DMS114 treated with DMSO at 0.1 percent for 48 hours (cell line): ENCODE data around the gene NPNT.

Experiments
- DNase-seq: peaks from one replicate; lab custom pipeline; 2025; ENCODE audit not compliant: unreplicated experiment; lab: John Stamatoyannopoulos, UW

The NPNT gene

DNA sequence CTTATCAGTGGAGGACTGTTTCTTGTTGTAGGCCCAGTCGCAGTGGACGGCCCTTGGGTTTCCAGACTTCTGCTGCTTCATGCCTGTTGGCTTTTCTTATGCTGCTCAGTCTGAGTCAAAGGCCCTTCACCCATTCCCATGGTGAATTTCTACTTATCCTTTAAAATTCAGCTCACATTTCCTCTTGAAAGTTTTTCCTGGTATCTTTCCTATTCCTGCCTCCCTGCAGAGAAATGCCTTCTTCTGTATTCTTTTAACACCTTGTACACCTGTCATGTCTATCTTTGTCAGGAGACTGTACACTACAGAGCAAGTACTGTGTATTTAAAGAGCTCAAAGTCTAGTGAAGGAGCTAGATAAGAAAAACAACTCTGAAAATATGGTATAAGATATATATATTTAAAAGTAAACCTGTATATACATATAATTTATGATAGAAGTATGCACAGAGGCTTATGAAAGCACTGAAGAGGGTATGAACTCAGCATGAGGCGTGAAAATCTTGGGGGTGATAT lies 22.0 kb downstream of the NPNT start:
- no peak for DNase-seq

DNA sequence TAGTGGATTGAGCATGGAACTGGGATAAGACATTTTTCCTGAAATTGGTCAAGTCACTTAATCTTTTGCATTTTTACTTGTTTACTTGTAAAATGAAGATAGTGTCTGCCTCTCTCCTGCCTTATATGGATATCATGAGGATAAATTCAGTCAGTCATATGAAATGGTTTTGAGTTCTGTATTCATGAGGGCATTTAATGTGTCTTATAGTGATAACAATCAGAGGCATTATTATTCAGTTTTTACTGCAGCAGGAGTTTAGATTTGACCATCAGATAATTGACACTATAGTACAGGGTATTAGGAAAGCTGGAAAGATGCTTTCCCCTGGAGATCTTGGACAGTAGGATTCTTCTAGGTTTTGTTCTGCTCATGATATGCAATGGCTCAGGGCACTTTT lies 26.0 kb downstream of the NPNT start:
- no peak for DNase-seq

DNA sequence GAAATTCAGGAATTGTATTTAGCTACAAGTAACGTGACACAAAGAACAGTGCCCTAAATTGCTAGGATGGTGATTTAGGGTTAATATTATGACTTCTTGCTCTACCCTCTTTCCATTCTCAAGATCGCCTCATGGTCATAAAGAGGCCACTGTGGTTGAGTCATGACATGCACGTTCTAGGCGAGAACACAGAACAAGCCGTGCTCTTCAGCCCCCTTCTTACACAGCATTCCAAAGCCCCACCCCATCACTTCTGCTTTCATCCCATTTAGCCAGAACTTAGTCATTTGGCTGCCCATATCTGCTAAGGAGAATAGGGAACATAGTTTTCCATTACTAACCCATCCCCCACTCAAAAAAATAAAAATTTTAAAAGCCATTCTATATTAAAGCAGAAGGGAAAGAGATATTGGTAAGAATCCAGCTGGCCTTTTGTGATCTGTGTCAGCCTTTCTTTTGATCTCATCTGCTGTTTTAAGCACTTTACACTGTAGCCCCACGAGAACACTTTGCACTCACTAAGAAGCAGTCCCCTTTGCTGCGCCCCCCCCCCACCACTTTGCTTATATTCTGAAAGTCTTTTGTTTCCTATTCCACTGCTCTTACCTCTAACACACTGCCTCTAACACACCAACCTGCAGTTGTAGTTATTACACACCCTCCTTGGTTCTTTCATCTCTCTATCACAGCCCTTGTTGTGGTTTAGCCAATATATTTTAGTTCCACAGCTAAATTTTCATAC lies 28.4 kb downstream of the NPNT start:
- DNase-seq, result no peak

DNA sequence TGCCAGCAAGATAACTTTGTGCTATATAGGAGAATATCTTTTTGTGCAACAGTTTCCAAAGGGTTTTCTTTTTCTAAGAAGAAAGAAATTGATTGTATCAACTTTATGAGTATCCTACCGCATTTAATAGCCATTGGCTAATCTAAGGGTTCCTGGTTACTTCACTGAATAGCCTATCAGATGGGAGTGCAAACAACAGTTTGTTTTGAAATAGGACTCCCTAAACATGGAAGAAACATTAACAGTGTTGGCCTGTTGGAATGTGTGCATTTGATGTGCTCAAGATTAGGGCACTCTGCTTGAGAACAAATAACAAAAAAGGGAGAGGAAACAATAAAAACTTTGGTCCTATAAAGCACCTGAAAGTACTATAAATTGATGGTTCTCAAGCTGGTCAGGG lies 29.1 kb downstream of the NPNT start:
- DNase-seq, result no peak

DNA sequence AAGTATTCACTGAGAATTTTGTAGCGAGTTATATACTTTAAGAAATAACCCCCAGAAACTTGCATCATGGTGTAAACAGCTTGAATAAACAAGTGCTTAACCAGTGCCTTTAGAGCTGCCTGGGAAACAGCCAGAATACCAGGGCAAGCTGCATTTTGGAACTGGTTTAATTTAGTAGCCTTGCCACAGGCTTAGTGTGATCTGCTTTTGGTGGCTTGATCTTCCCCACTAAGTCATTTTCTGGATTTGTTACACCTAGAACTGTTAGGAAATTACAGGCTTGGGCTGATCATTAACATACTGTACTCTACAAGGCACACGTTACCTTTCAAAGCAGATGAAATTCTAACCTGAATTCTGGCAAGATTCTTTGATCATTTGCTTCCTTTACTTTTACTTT lies 35.4 kb downstream of the NPNT start:
- no peak for DNase-seq

DNA sequence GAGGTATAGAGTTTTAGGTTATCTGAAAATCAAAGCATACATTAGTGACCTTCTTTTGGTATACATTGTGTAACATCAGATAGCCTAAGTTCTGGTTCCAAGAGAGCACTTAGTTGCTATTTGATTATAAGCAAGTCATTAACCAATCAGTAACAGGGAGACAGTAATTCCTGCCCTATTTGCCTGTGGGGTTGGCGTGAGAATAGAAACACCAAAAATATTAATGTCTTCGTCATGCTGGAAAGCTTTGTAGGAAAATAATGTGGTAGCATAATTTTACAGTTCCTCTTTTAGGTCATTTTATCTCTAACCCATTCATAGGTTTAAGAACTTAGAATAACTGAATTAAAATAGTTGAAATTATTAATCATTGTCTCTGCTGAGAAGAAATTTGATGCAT lies 37.8 kb downstream of the NPNT start:
- DNase-seq, result no peak

DNA sequence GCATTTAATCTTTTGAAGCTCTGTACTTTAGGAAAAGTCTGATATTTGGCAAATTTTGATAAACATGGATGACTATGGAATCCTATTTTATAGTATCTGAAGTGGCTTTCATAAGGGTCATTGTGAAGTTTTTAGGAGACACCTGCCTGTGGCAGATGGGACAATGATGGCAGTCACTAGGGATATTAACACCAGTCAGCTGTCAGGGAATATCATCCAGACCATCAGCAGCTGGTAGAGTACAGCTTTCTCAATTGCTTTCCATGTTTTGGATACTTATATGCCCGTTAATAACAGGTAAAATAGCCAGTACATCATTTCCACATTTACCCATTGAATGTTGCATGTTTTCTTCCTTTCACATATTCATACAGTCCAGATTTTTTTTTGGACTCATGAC lies 39.1 kb downstream of the NPNT start:
- DNase-seq, result no peak

DNA sequence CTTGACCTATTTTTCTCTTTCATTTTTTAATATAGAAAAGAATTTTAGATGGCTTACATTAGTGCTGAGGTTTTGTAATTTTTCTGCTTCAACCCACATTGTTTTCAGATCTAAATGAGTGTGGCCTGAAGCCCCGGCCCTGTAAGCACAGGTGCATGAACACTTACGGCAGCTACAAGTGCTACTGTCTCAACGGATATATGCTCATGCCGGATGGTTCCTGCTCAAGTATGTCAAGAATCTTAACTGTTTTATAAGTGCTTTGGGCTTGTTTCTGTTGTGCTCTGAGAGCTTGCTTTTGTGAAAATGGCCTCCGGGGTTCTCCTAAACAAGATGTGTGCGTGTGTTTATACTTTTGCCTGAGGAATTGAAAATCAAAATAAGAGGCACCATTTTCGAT lies 41.6 kb downstream of the NPNT start:
- DNase-seq, result no peak

DNA sequence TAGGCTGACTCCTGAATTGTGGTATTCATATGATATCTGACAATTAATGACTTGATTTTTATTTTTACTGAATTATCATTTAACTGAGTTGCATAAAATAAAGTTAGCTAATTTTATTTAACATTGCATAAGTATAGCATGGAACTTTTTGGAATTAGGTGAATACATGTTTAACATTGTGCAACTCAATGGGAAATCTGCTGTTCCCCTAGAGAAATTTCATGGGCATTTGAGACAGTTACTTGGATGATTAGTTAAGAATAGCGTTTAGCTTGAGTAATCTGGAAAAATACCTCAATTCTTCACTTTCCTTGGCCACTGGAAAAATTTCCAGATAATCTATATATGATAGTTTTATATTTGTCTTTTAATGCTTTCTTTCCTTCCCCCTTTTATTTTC lies 42.5 kb downstream of the NPNT start:
- DNase-seq, result no peak

DNA sequence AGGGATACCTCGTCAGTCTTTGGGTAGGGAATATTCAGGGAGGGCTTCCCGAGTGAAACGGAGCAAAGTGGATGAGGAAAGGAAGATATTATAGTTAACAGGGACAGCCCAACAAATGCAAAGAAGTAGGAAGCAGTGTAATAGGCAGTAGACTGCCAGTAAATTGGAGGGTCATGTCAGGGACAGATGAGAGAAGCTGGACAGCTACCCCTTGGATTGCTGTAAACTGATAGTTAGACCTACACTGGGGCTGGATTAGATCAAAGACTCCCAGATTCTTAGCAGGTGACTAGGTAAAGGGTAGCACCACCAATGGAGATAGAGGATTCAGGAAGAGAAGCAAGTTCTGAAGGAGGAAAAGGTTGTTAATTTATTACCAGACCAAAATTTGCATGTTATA lies 48.0 kb downstream of the NPNT start:
- no peak for DNase-seq

DNA sequence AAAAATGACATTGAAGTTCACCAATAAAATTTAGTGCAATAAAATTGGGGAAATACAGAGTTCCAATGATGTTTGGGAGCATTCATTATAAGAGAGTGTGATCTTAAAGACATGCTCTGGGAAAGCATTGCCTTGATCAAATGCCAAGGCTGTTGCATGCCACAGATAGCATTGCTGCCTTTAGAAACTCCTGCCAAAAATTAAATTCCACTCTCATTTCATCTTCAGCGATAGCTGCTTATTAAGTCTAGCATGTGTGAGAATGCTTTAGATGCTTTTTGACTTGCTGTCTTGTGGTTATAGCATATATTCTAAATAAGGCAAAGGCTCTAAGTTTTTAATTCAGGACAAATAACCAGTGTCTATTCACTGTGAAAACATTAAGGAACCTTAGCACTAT lies 49.3 kb downstream of the NPNT start:
- DNase-seq, result no peak

DNA sequence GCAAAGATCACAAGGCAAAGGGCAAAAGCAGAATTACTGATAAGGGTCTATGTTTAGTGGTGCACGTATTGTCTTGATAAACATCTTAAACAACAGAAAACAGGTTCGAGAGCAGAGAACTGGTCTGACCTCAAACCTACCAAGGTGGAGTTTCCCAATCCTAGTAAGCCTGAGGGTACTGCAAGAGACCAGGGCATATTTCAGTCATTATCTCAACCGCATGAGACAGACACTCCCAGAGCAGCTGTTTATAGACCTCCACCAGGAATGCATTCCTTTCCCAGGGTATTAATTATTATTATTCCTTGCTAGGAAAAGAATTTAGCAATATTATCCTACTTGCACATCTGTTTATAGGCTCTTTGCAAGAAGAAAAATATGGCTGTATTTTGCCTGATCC lies 51.5 kb downstream of the NPNT start:
- DNase-seq, result no peak

DNA sequence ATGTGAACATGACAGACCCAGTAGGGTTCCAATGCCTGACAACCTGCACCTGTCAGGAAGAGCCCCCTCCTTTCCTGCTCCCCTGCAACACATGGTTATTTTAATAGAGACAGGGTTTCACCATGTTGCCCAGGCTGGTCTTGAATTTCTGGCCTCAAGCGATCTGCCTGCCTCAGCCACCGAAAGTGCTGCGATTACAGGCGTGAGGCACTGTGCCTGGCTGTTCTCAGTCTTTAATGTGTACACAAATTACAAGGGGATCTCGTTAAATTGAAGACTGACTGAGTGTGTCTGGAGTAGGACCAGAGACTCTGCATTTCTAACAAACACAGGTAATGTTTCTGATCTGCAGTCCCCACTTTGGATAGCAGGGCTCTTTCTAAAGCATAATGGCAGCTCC lies 55.4 kb downstream of the NPNT start:
- no peak for DNase-seq

DNA sequence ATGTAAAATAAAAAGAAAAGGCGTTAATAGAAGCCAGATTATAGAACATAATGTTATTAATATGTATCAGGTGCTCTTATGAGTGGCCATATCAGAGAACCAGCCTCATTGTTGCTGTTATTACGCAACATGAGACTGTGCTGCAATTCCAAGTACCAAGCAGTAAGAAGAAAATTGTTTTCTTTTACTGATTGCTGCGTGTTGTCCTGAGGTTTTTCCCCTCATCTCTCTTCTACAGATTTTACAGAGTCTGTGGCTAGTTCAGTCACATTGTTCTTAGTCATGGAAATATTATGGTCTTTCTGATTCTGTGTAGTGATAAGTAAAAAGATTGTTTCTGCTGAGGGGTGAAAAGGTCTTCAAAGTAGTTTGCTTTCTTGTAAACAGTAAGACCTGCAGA lies 55.9 kb downstream of the NPNT start:
- DNase-seq, result no peak

DNA sequence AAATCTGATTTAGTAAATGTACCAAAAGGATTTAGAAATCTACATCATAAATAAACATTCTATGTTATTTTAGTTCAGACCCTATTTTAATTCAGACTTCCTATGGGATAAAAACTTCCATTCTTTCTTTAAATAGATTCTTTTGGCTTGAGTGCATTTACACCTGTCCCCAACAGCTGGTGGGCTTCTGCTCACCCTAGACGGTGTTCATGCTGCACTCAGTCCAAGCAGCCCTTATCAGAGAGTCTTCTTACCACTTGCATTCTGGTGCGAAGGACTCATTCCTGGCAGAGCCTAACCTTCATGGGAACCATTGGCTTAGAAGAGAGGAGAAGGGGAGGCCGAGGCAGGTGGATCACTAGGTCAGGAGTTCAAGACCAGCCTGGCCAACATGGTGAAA lies 57.3 kb downstream of the NPNT start:
- no peak for DNase-seq

DNA sequence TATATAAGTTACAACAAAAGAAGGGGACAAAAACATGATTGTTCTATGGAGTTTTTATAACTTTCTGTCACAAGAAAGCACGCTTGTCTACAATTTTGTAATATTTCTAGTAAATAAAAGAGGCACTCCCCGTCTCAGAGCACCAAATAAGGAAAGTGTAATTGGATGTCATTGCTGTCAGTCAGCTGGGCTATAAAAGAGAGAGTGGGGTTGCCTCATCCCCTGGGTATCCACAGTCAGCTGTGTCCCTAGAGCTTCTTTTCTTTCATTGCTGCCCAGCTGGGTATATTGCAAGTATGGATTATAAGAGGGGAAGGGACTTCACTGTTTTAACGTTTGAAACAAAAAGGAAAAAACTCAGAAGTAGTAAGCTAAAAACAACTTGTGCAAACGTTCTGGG lies 61.3 kb downstream of the NPNT start:
- DNase-seq, result no peak

DNA sequence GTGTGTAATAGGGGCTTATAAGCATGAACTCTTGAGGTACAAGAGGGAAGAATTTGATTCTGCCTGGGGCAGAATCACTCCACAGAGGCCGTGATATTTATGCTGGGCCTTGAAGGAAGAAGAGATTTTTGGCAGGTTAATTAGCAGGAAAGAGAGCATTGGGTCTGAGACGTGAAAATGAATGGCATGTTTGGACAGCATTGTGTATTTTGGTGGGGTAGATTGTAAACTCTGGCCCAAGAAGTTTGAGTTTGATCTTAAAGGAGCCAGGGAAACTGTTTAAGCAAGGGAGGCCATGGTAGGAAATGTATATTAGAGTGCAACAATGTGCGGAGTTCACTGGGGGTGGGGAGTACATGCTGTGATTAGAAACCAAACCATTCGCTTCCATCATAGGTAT lies 62.4 kb downstream of the NPNT start:
- DNase-seq, result no peak

DNA sequence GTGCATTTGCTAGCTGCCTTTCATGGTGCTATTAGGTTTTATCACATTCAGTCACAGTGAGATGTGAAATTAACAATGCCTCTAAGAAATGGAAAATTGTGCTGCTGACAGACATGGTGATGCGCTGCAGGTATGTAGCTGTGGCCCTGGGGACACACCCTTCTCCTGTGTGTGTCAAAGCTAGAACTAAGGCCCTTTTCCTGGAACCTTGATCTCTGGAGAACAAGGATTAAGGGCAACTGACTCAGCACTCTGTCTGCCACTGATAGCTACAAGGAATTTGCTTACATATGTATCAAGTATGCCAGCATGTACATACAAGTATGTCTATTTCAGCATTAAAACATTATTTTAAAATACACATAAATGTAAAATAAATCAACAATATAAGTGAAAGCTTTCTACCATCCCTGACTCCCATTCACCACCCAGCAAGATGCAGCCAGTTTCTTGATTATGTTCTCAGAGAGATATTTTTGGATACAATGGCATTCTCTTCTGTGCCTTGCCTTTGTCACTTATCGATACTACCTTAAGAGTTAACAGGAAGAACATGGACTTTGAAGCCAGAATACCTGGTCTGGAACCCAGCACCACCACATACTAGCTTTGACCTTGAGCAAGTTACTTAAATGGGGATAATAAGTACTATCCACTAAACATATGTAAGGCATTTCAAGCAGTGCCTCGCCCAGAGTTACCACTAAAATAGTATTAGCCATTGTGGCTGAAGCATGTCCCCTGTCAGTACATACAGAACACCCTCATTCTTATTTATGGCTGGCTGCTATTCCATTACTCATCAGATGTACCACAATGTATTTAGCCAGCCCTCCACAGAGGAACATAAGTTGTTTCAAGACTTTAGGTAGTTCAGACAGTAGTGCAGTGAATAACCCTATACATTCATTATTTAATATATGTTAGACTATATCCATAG lies 68.5 kb downstream of the NPNT start:
- DNase-seq, result no peak

DNA sequence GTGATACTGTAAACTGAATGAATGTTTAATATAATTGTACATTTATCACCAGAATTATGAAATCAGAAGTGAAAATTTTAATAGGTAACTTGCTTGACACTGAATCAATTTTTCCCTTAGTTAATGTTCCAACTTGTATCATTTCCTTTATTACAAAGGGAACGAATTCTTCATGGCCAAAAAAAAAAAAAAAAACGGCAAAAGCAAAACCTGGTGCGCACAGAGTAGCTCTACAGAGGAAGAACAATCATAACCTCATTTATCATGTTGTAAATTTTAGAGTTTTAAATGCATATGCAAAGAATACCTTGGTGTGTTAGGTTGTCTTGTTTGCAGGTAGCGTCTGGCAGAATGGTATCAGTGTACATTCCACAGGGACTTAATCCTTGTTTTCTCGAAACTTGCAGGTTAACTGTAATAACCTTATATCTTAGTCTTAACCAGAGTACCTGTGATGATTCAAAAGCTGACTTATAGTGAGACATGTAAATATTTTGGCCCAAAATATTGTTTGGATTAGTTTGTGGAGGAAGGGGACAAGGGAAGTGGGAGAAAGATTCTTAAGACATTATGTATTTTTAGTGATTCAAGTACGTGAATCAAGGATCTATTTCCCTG lies 70.0 kb downstream of the NPNT start:
- no peak for DNase-seq

DNA sequence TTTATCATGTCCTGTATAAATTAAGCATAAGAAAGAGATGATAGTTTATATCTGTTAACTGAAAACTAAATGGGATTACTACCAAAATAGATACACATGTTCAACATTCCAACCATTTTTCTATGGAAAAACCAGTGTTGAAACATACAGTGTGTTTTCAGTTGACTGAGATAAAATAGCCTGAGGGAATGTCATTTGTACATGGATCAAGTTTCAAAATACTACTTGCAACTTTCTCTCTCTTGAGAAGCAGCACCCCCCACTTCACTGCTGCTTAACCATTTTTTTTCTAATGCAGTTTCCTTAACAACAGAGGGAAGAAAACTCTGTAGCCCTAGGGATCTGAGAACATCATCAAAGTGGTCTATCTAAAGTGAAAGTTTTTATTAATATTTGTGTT lies 70.8 kb downstream of the NPNT start:
- DNase-seq, result no peak

DNA sequence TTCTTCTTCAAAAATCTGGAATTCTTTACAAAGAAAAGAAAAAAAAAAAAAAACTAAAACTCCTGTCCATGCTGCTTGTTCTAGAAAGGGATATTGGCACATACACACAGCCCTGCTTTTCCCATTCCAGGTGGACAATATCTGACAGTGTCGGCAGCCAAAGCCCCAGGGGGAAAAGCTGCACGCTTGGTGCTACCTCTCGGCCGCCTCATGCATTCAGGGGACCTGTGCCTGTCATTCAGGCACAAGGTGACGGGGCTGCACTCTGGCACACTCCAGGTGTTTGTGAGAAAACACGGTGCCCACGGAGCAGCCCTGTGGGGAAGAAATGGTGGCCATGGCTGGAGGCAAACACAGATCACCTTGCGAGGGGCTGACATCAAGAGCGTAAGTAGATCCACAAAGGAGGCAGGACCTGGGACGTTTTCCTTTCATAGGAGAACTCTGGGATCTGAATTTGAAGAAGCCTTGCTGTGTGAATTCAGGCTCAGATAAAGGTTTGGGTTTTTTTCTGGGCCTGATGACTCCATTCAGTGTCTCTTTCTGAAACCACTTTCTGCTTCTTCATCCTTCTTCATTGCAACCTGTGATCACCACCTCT lies 71.9 kb downstream of the NPNT start:
- DNase-seq, result no peak
